Measurements from ENCODE around the gene TNS2. TPM values are rescaled to one million over a fixed set of nuclear protein-coding genes. Genes with fewer than 3 reads are reported as not detected.

The TNS2 gene
- total RNA-seq, 1 donor from 2014 or later, result 232 TPM

DNA sequence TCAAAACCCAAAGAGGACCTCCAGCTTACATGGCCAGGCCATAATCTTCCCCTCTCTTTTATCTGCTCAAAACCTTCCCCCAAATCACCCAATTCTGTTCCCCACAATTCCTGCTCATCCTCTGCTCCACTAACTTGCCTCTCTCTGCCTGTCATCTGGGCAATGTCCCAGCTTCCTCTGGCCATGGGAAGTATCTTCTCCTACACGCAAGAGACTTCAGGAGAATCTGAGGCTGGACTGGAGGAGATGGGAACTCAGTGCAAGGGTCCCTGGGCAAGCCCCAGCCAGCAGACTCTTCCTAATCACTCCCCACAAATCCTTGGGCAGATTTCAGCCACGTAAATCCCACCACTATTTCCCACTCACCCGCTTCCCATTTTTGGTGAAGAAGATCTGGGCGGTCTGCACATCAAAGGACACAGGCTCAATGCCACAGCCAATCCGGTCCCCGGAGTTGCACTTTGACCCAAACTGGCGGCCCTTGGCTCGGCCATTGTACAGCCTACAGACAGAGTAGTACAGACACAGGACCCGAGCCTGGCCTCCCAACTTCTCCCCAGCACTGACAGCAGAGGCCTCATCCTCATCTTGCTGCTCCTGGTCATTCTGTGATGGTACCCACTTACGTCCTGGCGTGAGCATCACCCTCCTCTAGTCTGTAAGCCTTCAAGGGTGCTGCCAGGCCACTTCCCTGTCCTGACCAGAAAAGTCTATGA, 24.6 kb downstream of the TNS2 start:
- intact Hi-C loops (cut with DNase I), result no loop called here
- no peak for TF ChIP-seq CTCF (IDR thresholded peaks at IDR 0.05)
- Histone ChIP-seq H3K27me3 (no peaks in the 10 kb centered on the region), H3K9me3 (no peaks in the 10 kb centered on the region), H3K4me1 (peaks cover 57% of the 10 kb centered on the region), H3K27ac (no peak overlapping the region), H3K36me3 (peaks cover 33% of the 10 kb centered on the region), H3K4me3 (no peak overlapping the region)
- ATAC-seq (no peak), DNase-seq (peak; percentile 55)

DNA sequence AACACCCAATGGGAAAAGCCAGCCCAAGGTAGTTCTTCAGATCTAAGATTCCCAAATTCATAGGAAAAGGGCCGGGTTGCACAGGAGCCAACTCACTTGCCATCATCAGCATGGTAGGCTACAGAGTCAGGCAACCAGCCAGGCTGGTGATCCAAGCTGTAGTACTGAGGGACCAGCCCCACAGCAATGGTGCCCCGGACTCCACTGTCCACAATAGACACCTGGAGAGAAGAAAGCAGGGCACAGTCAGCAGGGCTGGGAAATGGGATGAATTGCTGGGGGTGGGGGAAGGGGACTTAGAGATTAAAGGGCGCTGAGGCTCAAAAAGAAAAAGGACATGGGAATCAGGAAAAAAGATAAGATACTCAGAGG, 25.1 kb downstream of the TNS2 start:
- Histone ChIP-seq H3K36me3 (peaks cover 33% of the 10 kb centered on the region), H3K27ac (no peak overlapping the region), H3K9me3 (no peaks in the 10 kb centered on the region), H3K27me3 (no peaks in the 10 kb centered on the region), H3K4me3 (no peak overlapping the region), H3K4me1 (peaks cover 51% of the 10 kb centered on the region)
- no peak for ATAC-seq
- no peak for TF ChIP-seq CTCF (IDR thresholded peaks at IDR 0.05)
- intact Hi-C loops (cut with DNase I), result no loop called here
- peak; percentile 42 for DNase-seq

- no peak for ATAC-seq
- intact Hi-C loops (cut with DNase I), result no loop called here
- no peaks in the 10 kb centered on the region for H3K27me3 ChIP-seq
- no peak overlapping the region for H3K4me3 ChIP-seq
- no peaks in the 10 kb centered on the region for H3K9me3 ChIP-seq
- peak; percentile 13 for DNase-seq
- no peak for TF ChIP-seq CTCF (IDR thresholded peaks at IDR 0.05)
- peaks cover 33% of the 10 kb centered on the region for H3K36me3 ChIP-seq
- peak overlapping the region; percentile 1 for H3K27ac ChIP-seq
- H3K4me1 ChIP-seq, result peaks cover 41% of the 10 kb centered on the region
Measured at GRCh38 chr12:53076461-53076860, 26.6 kb downstream of the TNS2 start.

DNA sequence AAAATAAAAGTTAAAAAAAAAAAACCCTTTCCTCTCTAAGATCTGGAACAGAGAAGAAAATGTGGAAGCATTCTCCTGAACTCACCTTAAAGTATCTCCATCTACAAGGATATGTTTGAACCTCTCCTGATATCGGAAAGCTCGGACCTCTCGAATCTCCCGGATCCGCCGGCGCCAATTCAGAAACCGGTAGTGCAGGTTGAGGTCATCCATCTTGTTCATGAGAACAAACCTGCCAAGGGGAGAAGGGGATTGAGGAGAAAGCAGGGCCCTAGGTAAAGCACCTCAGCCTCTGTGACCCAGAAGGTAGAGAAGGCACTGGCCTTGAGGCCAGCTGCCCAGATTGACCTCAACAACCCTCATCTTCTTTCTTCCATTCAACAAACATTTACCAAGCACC, 27.2 kb downstream of the TNS2 start:
- no peak for ATAC-seq
- intact Hi-C loops (cut with DNase I), result no loop called here

GRCh38 chr12:53078425-53079225, 28.8 kb downstream of the TNS2 start:
- intact Hi-C loops (cut with DNase I), result no loop called here
- Histone ChIP-seq H3K4me3 (peak overlapping the region; percentile 91), H3K27me3 (no peaks in the 10 kb centered on the region), H3K4me1 (peaks cover 22% of the 10 kb centered on the region), H3K27ac (peak overlapping the region; percentile 96), H3K9me3 (no peaks in the 10 kb centered on the region), H3K36me3 (peaks cover 33% of the 10 kb centered on the region)
- ATAC-seq, result peak; percentile 1
- DNase-seq, result no peak
- no peak for TF ChIP-seq CTCF (IDR thresholded peaks at IDR 0.05)

More for the DNA sequence above, 27.2 kb downstream of the TNS2 start:
- Histone ChIP-seq H3K4me3 (no peak overlapping the region), H3K27ac (peak overlapping the region; percentile 11), H3K4me1 (peaks cover 36% of the 10 kb centered on the region), H3K36me3 (peaks cover 33% of the 10 kb centered on the region), H3K27me3 (no peaks in the 10 kb centered on the region), H3K9me3 (no peaks in the 10 kb centered on the region)
- no peak for TF ChIP-seq CTCF (IDR thresholded peaks at IDR 0.05)
- peak; percentile 71 for DNase-seq

Data from upper lobe of right lung (tissue), 1 donor.